NCI-H748 treated with DMSO at 0.1 percent for 48 hours (cell line): ENCODE data around the gene CRNKL1.
A peak's percentile ranks its signal among the peaks of the same experiment; 100 is the strongest.

Experiments used
- DNase-seq: peaks from one replicate; lab custom pipeline; 2025; lab: John Stamatoyannopoulos, UW

The CRNKL1 gene

DNA sequence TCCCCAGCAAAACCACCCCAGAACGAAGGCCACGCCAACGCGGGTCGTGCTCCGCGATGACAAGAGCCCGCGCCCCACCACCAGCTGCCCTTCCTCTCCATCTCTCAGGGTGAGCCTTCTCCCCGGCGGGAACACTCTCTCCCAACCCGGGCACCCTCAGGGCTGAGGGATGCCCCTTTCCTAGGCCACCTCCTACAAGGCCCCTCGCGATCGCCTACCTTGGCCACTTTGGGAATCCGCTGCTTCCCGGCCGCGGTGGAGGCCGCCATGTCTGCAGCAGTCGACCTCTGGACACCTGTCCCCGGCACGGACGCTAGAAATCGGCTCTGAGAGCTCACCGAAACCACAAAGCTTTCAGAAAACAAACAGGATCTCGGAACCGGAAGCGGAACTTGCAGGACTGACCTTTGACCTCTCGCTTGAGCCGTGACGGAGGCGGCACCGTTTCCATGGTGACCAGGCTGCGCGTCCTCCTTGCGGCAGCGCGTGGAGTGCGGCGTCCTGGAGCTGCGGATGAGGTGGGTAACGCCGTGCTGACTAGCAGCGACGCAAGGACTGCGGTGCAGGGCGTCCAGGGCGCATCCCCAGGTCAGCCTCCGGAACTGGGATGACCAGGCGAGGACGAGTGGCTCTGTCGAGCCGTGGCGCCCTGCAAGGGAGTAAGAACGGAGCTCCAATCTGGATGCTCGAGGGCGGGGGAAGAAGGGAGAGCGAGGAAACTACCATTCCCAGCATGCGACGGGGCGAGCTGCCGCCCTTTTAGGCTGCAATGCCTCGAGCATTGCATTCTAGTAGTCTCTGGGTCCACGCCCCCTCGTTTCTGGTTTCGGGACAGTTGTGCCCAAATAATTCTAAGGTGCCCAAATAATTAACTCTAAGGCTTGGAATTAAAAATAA, at the start of gene CRNKL1, which contains the start of gene CFAP61:
Gene CRNKL1, minus strand, starts transcription at position 393 of the 897 bp plus-strand sequence. Its CDS starts 124 bp downstream, at position 269.
Gene CFAP61, plus strand, starts transcription at position 459 of the 897 bp plus-strand sequence. CDS start 4,122 bp downstream, outside the sequence.
- peak; percentile 99 for DNase-seq

DNA sequence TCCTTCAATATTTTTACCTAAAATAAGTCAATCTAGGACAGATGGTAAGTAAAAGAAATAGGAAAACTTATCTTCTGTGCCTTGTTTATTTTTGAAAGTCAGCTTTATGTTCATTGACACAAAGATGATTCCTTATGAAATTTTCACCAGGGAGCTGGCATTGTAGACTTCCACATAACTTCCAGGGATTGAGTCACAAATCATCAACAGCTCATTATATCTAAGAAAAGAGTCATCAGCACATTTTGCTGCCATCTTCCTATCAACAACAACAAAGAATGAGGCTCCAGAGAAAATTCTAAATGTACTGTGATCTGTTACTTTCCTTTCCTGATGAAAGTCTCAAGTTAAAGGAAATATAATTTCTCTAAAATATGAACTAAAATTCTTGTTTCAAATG, 48.6 kb upstream of the CRNKL1 start:
- DNase-seq, result no peak

DNA sequence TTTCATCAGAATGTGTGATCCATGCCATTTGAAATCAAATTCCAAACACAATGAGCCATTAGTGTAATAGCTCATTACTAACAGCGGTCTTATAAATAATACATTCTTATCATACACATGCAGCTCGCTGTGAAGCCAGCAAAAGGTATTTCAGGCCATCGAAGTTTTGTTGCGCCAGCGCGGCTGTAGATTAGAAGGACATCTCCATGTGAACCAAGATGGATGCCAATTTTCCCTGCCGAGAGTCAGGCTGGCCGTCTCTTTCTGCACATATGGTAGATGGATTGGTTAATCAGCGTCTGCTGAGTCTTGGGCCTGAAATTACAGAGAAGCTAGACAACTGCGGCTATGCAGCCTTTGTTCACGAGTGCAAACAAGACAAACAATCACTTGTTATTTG, 44.2 kb upstream of the CRNKL1 start:
- peak; percentile 59 for DNase-seq

DNA sequence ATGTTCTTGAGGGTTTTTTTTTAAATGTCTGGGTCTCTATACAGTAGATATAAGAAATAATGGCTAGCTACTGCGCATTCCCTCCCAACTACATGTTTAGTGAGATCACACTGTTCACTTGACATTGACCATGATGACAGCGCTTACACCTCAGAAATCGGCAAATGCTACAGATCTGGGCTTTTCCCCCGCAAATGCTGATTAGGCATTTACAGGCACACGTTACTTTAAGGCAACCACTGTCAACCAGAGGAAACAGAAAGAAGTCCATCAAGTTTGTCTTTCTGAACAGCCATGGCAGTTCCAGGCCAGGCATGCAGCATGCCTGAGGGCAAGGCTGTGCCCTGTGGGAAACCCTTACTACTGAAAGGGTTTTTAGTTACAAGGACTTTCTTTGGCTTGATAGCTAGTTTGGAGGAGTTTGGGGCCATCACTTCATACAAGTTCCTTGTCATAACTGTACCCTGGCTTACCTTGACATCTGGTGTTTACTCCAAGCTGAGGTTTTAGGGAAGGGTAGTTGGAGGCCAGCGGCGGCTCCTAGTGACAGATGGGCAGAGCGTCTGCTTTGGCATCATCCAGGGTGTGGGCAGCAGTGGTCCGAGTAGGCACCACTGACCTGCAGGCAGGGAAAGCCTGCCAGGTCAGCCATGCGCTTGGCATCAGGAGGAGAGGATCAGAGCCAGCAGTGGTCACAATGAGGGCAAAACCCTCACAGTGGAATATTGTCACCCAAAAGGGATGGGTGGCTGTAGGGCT, 43.0 kb upstream of the CRNKL1 start:
- no peak for DNase-seq

DNA sequence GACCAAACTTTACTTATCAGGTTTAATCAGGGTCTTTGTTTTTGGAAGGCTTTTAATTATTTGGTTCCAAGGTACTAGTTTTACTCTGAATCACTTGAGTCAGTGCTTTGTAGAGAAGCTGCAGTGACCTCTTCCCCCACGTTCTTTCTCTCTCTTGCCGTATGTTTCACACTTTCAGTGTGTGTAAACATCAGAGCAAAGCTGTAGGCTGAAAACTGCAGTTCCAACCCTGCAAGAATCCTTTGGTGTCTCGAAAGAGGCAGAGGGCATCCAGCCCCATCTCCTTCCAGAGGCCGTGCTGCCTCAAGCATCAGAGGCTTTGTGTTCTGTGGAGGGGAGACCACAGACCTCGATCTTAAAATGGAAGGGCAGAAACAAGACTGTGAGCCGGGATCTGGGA, 42.1 kb upstream of the CRNKL1 start:
- no peak for DNase-seq

DNA sequence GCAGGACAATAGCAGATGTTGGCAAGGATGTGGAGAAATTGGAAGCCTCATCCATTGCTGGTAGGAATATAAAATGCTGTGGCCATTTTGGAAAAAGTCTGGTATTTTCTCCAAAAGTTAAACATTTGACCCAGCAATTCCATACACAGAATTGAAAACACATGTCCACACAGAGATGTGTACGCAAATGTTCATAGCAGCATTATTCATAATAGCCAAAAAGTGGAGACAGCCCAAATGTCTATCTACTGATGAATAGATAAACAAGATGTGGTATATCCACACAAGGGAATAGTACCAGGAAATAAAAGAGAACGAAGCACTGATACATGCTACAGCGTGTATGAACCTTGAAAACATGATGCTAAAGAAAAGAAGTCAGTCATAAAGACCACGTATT, 40.6 kb upstream of the CRNKL1 start:
- no peak for DNase-seq

DNA sequence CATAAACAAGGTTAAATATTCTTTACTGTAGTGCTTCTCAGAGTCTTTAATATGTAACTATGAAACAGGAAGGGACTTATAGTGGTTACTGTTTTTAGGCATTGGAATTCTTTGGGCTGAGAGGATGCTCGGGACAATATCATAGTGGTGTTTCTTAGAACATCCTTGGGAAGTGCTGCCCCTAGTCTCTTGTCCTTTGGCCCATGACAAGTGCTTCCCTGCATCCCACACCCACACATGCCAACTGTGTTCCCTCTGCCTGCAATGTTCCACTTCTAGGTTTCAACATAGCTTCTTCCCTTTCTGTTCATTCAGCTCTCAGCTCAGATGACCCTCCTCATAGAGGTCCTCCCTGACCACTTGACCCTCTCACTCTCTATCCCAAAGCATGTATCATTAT, 37.7 kb upstream of the CRNKL1 start:
- no peak for DNase-seq

DNA sequence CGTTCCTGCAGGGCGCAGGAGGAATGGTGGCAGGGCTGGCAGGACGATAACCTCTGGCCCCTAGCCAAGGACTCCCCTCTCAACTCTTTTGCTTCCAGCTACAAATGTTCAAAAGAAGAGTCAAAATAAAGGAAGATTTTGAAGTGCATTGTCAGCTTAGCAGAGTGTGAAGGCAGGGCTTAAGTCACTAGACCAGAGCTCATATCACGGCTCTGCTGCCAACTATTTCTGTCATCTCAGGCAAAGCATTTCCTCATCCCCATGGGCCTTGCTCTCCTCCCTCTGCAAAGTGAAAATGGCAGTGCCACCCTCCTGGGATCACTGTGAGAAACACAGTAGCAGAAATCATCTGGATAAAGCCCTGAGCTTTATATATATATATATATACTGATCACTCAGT, 36.8 kb upstream of the CRNKL1 start:
- DNase-seq, result no peak

DNA sequence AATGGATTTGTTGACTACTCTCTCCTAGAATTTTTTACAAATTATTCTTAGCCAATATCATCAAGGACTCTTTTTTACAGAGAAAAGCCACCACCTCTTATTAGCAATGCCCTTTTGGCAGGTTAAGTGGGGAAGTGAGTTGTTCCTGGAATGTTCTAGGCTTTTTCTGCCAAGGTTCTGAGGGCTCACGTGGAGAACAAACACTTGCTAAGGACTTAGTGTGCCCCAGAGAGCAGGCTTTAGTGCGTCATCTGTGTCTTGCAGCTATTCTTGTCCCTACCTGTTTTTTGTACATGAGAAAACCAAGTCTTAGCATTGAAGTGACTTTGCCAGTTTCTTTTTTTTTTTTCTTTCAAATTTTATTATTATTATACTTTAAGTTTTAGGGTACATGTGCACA, 33.5 kb upstream of the CRNKL1 start:
- no peak for DNase-seq

DNA sequence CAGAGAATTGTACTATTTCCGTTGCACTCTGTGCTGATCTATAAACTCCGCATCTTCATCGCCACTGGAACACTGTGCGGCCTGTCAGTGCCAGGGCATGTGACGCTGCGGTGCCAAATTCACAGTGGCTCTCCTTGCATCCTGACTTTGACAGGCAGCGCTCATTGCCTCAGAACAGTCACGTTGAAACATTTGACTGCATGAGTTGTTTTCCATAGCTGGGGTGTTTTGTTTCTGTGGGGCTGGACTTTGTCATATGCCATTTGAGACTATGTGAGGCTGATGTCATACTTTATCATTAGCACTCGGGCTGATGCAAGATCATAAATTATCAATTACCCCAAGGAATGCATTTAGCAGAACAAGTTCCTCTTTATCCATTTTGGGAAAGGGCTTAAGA, 32.8 kb upstream of the CRNKL1 start:
- no peak for DNase-seq

DNA sequence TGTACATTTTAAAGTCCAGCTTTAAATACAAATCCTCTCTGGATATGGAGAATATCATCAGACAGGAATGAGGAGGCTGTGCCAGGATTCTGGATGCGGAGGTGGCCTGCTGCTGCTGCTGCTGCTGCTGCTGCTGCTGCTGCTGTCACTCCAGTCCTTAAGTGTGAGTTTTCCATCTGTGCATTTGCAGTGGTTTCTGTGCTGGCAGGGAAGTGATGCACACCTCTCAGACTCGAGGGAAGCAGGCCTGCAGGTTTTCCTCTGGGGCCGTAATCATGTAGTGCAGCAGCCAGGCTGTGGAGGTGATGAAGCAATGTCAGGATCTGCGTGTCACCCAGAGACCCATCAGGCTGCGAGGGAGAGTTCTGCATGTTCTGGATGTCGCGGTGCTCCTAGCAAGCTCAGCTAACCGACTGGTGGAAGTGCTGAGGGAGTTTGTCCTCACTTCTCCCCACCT, 32.1 kb upstream of the CRNKL1 start:
- DNase-seq, result no peak

DNA sequence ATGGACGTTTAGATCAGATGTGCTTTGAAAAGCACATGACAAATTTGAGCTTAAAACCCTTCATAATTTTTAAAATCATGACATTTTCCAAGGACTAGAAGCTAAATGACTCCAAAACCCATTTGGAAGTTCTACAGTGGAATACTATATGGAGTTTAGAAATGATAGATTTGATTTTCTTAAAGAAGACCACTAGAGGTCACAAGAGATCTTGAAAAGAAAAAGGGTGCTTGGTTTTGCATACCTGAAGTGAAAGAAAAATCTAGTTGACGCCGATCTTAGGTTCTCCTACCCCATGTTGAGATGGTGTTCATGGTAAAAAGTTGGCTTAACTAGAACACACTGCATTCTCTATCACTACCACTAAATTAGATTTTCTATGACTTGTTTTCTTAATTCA, 31.5 kb upstream of the CRNKL1 start:
- DNase-seq, result peak; percentile 93

DNA sequence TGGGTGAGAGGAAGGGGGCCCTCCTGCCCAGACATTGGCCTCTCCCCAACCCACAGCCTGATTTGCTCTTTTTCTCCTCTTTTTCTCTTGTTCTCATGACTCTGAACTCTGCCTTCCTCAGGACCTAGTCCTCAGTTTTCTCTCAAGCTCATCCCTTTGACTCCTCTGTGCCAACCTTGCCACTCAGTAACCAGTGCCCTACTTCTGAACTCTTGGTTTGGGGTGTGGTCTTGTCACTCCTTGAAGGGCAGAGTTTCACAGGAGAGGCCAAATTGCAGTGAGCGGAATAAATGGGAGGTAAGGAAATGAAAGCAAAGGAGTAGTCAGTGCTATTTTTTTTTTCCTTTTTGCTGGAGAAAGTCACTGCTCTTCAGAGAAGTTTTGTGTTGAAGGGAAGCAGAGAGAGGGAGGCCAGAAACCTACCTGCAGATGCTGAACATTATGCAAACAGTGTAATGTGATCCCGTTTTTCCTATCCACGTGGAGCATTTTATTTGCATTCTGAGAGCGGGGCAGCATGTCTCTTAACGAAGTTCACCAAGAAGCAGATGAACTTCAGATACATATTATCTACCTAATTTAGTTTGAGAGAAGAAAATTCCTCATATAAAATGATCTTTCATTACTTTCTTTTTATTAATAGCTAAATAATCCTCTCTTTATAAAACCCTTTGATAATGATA, 27.0 kb upstream of the CRNKL1 start:
- DNase-seq, result peak; percentile 83

DNA sequence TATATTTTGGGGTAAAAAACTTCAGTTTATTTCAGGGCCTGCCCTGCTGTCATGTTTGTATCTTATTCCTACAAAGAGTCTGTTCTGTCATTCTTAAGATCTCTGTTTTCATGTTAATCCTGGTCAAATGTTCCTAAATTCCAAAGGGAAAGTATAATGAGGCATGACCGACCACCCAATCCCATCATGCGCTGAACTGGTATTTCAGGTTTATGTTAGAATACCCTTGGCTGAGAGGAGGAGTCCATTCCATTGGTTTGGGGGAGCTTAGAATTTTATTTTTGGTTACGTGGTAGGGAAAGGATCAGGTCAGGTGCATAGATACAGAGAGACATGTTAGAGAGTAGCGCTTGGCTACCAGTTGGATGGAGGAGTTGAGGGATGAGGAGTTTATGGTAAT, 25.8 kb upstream of the CRNKL1 start:
- no peak for DNase-seq

DNA sequence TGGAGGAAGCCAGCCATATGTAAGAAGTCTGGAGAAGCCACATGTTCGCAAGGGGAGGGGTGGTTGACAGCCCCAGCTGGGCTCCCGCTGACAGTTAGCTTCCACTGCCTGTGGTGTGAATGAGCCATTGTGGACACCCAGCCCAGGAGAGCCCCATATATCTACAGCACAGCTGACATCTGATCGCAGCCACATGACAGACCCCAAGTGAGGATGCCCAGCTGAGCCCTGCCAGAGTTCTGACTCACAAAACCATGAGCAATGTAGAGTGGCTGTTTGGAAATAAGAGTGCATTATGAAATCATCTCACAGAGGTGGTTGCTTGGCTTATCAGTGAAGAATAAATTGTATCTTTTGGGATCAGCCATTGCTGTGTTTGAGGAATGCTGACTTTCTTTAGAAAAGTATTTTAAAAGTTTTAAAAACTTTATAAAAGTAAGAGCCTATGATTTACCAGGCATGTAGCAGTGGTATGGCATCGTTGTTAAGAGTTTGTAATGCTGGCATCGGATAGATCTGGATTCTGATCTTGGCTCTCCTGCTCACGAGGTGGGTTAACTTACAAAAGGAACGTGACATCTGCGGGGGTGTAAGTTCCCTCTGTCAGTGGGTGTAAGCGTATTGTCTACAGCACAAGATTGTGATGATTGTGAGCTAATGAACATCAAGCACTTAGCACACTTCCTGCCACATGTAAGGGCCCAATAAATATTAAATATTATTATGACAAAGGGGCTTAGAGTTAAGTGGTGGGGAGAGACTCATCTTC, 24.2 kb upstream of the CRNKL1 start:
- DNase-seq, result no peak

DNA sequence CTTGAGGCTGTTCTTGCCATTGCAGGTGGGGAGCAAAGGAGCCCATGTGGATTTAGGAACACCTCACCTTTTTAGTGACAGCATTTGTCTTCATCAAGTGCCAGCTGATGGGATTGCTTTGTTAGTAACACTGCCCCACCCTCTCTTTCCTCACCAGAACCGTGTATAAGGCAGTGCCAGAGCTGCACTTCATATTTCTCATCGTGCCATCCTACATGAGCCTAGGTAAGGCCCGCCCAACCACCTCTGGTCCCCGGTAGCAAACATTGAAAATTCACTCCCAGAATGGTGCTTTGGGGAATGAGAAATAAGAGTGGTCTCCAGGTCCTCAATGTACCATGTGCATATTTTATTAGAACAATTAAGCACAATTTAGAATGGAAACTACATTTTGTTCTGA, 22.8 kb upstream of the CRNKL1 start:
- DNase-seq, result no peak

DNA sequence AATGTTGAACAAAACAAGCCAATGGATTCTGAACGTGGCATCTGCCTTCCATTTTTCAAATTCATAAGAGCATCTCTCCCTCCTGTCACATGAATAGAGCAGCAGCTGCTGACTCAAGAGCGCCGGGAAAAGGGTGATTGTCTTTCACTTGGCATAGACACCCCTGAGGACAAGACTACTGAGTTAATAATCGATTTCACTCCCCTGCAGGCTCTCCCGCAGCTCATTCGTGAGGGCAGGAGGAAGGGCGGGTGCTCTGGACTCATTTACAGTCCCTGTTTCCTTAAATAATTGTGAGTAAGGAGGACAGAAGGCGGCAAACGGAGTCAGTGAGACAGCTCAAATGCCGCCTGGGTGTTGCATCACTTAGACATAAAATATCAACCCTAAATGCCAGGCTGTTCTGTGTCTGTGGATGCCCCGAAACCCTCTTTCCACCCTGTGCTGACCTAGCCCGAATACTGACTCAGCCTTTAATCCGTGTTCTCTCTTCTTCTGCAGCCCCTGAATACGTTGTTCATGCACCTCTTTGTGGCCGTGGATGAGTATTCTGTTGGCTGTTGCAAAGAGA, 21.6 kb upstream of the CRNKL1 start:
- DNase-seq, result peak; percentile 22

DNA sequence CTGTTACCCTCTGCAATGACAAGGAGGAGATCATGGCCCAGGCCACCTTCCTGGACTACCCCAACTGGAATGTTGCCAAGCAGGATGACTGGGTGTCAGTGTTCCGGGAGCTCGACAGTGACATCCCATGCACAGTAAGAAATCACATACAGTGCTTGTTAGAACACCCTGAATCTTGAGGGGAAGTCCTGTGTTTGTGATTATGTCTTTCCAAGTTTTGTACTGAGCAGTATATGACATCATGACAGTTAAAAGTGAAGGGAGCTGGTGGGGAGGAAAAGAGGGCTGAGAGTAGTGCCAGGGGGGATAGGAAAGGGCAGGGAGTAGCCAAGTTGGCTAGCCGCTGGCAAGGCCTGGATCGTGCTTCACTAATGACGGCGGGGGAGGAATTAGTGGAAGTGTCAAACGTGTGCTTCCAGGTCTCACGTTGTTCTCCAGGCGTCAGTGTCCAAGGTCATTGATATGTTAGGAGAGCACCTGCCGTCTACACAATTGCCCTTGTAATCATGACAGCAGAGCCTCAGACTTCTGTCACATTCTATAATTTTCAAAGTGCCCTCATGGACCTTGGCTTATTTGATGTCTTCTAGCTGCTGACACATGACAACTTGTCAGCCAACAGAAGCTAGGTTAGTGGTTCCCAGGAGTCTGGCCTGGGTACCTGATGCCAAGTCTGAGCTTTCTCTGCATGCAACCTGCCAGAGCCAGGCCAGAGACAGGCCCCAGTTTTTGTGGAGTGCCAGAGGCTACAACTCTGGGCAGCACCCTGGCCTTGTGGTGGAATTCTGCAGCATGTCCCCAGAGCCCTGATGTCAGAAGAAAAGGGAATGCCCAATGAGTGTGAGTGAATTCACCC, 18.8 kb upstream of the CRNKL1 start:
- DNase-seq, result no peak

DNA sequence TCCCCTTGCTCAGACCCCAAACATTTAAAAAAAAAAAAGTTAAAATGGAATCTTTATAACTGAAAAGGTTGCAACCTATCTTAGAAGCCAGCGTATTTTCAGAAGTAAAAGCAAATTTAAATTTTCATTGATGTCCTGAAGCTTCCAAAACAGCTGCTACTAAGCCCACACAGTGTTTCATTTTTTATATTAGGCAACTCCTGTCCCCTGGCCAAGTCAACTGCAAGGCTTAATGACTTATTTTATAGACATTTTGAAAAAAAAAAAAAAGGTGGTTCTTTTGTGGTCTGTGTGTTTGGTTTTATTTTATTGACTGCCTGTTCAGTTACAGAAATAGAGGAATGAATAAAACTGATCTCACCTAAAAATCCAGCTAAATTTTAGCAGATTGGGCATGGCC, 13.1 kb upstream of the CRNKL1 start:
- no peak for DNase-seq

DNA sequence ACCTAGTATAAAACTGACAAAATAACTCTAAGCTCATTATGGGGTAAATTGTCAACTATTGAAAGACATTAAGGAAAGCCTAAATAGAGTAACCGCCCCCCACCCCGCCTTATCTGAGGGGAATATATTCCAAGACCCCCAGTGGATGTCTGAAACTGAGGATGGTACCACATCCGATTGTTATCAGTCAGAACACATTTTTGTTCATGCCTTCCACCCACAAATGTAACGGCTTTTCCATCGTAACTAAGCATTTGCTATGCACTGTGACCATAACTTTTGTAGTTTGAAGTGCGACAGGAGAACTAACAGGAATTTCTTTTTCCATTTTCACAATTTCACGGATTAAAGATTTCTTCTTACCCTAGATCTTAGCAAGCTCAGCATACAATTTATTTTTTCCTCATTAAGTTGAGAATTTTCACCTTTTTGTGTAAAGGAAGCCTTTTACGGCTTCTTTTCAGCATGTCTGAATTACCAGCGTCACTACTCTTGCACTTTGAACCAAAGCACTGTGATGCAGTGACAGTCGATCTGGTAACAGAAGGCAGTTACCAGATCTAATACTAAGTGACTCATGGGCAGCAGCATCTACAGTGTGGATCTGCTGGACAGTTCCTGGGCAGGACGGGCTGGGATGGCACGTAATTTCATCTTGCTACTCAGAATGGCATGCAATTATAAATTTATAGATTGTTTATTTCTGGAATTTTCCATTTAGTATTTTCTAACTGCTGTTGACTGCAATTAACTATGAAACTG, 11.9 kb upstream of the CRNKL1 start:
- no peak for DNase-seq
